Left lung (tissue), 10 donors: ENCODE data around the gene NUP133. TPM values are rescaled to one million over a fixed set of nuclear protein-coding genes. Genes with fewer than 3 reads are reported as not detected.

Source experiments
- ATAC-seq: fragments of 200-7000 bp; cut with Tn5 transposase; one replicate; pipeline ENCODE4 v1.9.1; 2020; ENCODE audit warnings: moderate library complexity
- DNase-seq, 4 donors: peaks; one replicate each; pipeline ENCODE4 v3.0.0-alpha.2; 2013 to 2020
- H3K27ac ChIP-seq, 2 donors: fragments of 200-600 bp; sonication (generic) in 1 of 2; one replicate each; pipeline versions ENCODE4 v1.5.0 to v1.8.0; 2020 to 2021
- H3K27me3 ChIP-seq, 2 donors: fragments of 200-600 bp; sonication (generic) in 1 of 2; one replicate each; pipeline versions ENCODE4 v1.5.0 to v1.8.0; 2020 to 2021
- H3K36me3 ChIP-seq, 2 donors: fragments of 200-600 bp; sonication (generic) in 1 of 2; one replicate each; pipeline versions ENCODE4 v1.5.0 to v1.8.0; 2020 to 2021
- H3K4me1 ChIP-seq, 2 donors: fragments of 200-600 bp; one replicate each; pipeline ENCODE4 v1.8.0; 2021
- H3K4me3 ChIP-seq, 2 donors: fragments of 200-600 bp; sonication (generic) in 1 of 2; one replicate each; pipeline versions ENCODE4 v1.5.0 to v1.8.0; 2020 to 2021; ENCODE audit warnings: mild to moderate bottlenecking in 1 of 2
- H3K9me3 ChIP-seq, 2 donors: fragments of 200-600 bp; sonication (generic) in 1 of 2; one replicate each; pipeline versions ENCODE4 v1.5.0 to v1.8.0; 2020 to 2021
- intact Hi-C, 2 donors: fragments of 100-400 bp; cut with DNase I; formaldehyde crosslinking; loops; one replicate each; pipeline versions ENCODE4 v1.11.2 to v1.14.2; 2022
- polyA plus RNA-seq, 6 donors: library from polyadenylated mRNA; unstranded; fragments of 120-200 nt; gene quantifications; one replicate each; pipeline ENCODE4 v1.2.1, GENCODE V29; 2013; ENCODE audit not compliant: insufficient read length in 6 of 6
- total RNA-seq, 2 donors: library from RNA; stranded (reverse); fragmentation: NEBNext Ultra II Directional; extraction: Animal tissue kit (Norgen Biotek cat#: 25700); gene quantifications; one replicate each; pipeline ENCODE4 v1.2.1, GENCODE V29; 2021
- TF ChIP-seq, protein P1 (sequence below), 2 donors: fragments of 200-600 bp; sonication (generic) in 1 of 2; IDR thresholded peaks; one replicate each; pipeline versions ENCODE4 v1.5.0 to v1.8.0; 2021; ENCODE audit warnings: antibody characterized with exemption in 2 of 2
- donor health status: DM: no; HTN: yes; CAD: no.
- donor health status: DM: no; HTN: no; CAD: no.

The NUP133 gene
- total and polyA plus RNA-seq, 8 donors: 30.2 to 47.1 (median 42.5) TPM

DNA sequence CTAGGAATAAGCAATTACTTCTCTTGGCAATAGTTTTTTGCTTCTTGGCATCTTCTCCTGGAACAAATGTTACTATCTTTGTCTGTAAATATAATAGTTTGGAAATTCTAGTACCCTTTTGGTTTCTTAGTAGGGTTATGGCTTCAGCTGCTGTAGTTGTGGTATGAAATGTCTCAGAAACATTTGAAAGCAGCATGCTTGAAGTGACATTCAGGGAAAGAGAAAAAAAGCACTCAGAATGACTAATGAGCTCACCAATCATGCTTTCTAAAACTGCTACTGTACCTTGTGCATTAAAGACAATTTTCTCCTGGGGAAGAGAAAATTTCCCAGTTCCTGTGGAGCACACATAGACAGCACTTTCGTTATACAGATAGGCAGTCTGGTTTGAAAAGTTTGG lies 21.0 kb downstream of the NUP133 start:
- TF ChIP-seq, protein P1, sequence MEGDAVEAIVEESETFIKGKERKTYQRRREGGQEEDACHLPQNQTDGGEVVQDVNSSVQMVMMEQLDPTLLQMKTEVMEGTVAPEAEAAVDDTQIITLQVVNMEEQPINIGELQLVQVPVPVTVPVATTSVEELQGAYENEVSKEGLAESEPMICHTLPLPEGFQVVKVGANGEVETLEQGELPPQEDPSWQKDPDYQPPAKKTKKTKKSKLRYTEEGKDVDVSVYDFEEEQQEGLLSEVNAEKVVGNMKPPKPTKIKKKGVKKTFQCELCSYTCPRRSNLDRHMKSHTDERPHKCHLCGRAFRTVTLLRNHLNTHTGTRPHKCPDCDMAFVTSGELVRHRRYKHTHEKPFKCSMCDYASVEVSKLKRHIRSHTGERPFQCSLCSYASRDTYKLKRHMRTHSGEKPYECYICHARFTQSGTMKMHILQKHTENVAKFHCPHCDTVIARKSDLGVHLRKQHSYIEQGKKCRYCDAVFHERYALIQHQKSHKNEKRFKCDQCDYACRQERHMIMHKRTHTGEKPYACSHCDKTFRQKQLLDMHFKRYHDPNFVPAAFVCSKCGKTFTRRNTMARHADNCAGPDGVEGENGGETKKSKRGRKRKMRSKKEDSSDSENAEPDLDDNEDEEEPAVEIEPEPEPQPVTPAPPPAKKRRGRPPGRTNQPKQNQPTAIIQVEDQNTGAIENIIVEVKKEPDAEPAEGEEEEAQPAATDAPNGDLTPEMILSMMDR (IDR thresholded peaks at IDR 0.05): no peak
- no peaks in the 10 kb centered on the region for H3K9me3 ChIP-seq
- no peak overlapping the region for H3K27ac ChIP-seq
- peaks cover 0 to 97% of the 10 kb centered on the region in 2 donors for H3K36me3 ChIP-seq
- H3K4me1 ChIP-seq: no peaks in the 10 kb centered on the region
- ATAC-seq (no peak), DNase-seq (no peak)
- no peak overlapping the region for H3K4me3 ChIP-seq
- H3K27me3 ChIP-seq: no peaks in the 10 kb centered on the region
- intact Hi-C loops: no loop called here

GRCh38 chr1:229485318-229485717 lies 22.8 kb downstream of the NUP133 start:
- Histone ChIP-seq H3K9me3 (no peaks in the 10 kb centered on the region), H3K36me3 (peaks cover 0 to 89% of the 10 kb centered on the region in 2 donors), H3K4me1 (no peaks in the 10 kb centered on the region), H3K4me3 (no peak overlapping the region), H3K27me3 (no peaks in the 10 kb centered on the region), H3K27ac (no peak overlapping the region)
- intact Hi-C loops: no loop called here
- TF ChIP-seq, protein P1 (IDR thresholded peaks at IDR 0.05): no peak
- ATAC-seq (no peak), DNase-seq (no peak)

DNA sequence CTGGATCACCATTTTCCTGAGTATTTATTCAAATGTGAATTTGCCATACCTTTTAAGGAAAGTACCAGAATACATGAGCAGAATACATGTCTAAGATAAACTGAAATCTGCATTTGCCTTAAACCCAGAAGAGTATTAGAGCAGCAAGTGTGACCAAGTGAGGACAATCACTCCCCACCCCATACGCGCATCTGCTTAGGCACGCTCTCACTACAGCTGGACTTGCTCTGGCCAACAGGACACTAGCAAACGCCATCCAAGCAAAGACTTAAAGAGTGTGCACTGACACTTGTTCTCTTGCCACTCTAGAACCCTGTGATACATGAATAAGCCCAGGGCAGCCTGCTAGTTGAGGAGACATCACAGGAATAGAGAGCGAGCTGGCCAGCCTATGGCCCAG lies 25.6 kb downstream of the NUP133 start:
- DNase-seq: no peak
- TF ChIP-seq, protein P1 (IDR thresholded peaks at IDR 0.05): no peak
- Histone ChIP-seq H3K36me3 (peaks cover 0 to 73% of the 10 kb centered on the region in 2 donors), H3K27me3 (no peaks in the 10 kb centered on the region), H3K27ac (no peak overlapping the region), H3K4me1 (no peaks in the 10 kb centered on the region), H3K4me3 (no peak overlapping the region), H3K9me3 (no peaks in the 10 kb centered on the region)
- intact Hi-C loops: no loop called here
- no peak for ATAC-seq

DNA sequence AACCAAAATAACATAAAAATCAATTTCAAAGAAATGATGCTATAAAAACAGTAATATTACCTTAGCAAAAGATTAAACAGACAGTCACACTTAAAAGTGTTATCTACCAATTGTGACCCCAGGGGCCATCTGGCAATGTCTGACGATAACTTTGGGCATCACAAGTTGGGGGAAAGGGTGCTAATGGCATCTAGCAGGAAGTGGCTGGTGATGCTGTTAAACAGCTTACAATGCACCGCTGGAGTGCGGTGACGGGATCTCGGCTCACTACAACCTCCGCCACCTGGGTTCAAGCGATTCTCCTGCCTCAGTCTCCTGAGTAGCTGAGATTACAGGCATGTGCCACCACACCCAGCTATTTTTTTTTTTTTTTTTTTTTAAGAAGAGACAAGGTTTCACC lies 27.6 kb downstream of the NUP133 start:
- intact Hi-C loops: no loop called here
- no peaks in the 10 kb centered on the region for H3K9me3 ChIP-seq
- H3K36me3 ChIP-seq: peaks cover 0 to 73% of the 10 kb centered on the region in 2 donors

GRCh38 chr1:229479660-229480399 lies 28.3 kb downstream of the NUP133 start:
- Histone ChIP-seq H3K27ac (no peak overlapping the region), H3K4me3 (no peak overlapping the region), H3K9me3 (no peaks in the 10 kb centered on the region), H3K4me1 (no peaks in the 10 kb centered on the region), H3K27me3 (no peaks in the 10 kb centered on the region), H3K36me3 (peaks cover 0 to 73% of the 10 kb centered on the region in 2 donors)
- TF ChIP-seq, protein P1 (IDR thresholded peaks at IDR 0.05): no peak
- intact Hi-C loops: loop anchor here in 1 of 2 donors (10.0 kb wide), 1 partner anchor 225 kb away; no protein-coding TSS in a partner anchor
- DNase-seq (no peak), ATAC-seq (no peak)

More for the DNA sequence above, 27.6 kb downstream of the NUP133 start:
- no peak overlapping the region for H3K4me3 ChIP-seq
- TF ChIP-seq, protein P1 (IDR thresholded peaks at IDR 0.05): no peak
- no peaks in the 10 kb centered on the region for H3K4me1 ChIP-seq
- H3K27ac ChIP-seq: no peak overlapping the region
- ATAC-seq (no peak), DNase-seq (no peak)
- H3K27me3 ChIP-seq: no peaks in the 10 kb centered on the region
